IPS DF 19.7 (cell line): ENCODE measurements around the gene SMCO3.
A peak's percentile ranks its signal among the peaks of the same experiment; 100 is the strongest.

Source experiments
- DNase-seq: peaks from one replicate; pipeline ENCODE4 v3.0.0-alpha.2; 2013; ENCODE audit warnings: low read depth, low spot score

Gene SMCO3

GRCh38 chr12:14814014-14814413, at the start of gene SMCO3:
Gene SMCO3 (minus strand): TSS chr12:14814182. CDS start chr12:14806680, 7,502 bp downstream.
- DNase-seq, result no peak

- no peak for DNase-seq
Measured at GRCh38 chr12:14860490-14860889, 46.5 kb upstream of the SMCO3 start.

GRCh38 chr12:14858513-14858912, 44.5 kb upstream of the SMCO3 start:
- no peak for DNase-seq

GRCh38 chr12:14854586-14855183, 40.7 kb upstream of the SMCO3 start:
- no peak for DNase-seq

- no peak for DNase-seq
Measured at GRCh38 chr12:14853961-14854360, 40.0 kb upstream of the SMCO3 start.

- no peak for DNase-seq
Measured at GRCh38 chr12:14852880-14853279, 38.9 kb upstream of the SMCO3 start.

GRCh38 chr12:14850929-14851663, 37.1 kb upstream of the SMCO3 start:
- DNase-seq, result no peak

GRCh38 chr12:14849661-14850060, 35.7 kb upstream of the SMCO3 start:
- no peak for DNase-seq

GRCh38 chr12:14846876-14847580, 33.0 kb upstream of the SMCO3 start:
- no peak for DNase-seq

- DNase-seq, result no peak
Measured at GRCh38 chr12:14846042-14846587, 32.1 kb upstream of the SMCO3 start.

- DNase-seq, result peak; percentile 45
Measured at GRCh38 chr12:14845350-14845750, 31.4 kb upstream of the SMCO3 start.

GRCh38 chr12:14844401-14844800, 30.4 kb upstream of the SMCO3 start:
- no peak for DNase-seq

- no peak for DNase-seq
Measured at GRCh38 chr12:14843425-14843887, 29.5 kb upstream of the SMCO3 start, which contains the start of gene ART4. Gene ART4 (minus strand): TSS chr12:14843526. CDS start chr12:14843113, 413 bp downstream.

- DNase-seq, result no peak
Measured at GRCh38 chr12:14842315-14842714, 28.3 kb upstream of the SMCO3 start.

- no peak for DNase-seq
Measured at GRCh38 chr12:14841761-14842160, 27.8 kb upstream of the SMCO3 start.

- no peak for DNase-seq
Measured at GRCh38 chr12:14840616-14841015, 26.6 kb upstream of the SMCO3 start.

GRCh38 chr12:14839262-14839661, 25.3 kb upstream of the SMCO3 start:
- no peak for DNase-seq

GRCh38 chr12:14836336-14837210, 22.6 kb upstream of the SMCO3 start:
- no peak for DNase-seq

GRCh38 chr12:14834509-14834908, 20.5 kb upstream of the SMCO3 start:
- no peak for DNase-seq

GRCh38 chr12:14833952-14834351, 20.0 kb upstream of the SMCO3 start:
- no peak for DNase-seq

- DNase-seq, result no peak
Measured at GRCh38 chr12:14833336-14833735, 19.4 kb upstream of the SMCO3 start.
